Amniotic epithelial cell (primary cell): Measurements from ENCODE around the gene PANK4.

Source experiments
- DNase-seq: peaks from one replicate; pipeline ENCODE4 v3.0.0-alpha.2; 2010; ENCODE audit warnings: low read depth

Gene PANK4

DNA sequence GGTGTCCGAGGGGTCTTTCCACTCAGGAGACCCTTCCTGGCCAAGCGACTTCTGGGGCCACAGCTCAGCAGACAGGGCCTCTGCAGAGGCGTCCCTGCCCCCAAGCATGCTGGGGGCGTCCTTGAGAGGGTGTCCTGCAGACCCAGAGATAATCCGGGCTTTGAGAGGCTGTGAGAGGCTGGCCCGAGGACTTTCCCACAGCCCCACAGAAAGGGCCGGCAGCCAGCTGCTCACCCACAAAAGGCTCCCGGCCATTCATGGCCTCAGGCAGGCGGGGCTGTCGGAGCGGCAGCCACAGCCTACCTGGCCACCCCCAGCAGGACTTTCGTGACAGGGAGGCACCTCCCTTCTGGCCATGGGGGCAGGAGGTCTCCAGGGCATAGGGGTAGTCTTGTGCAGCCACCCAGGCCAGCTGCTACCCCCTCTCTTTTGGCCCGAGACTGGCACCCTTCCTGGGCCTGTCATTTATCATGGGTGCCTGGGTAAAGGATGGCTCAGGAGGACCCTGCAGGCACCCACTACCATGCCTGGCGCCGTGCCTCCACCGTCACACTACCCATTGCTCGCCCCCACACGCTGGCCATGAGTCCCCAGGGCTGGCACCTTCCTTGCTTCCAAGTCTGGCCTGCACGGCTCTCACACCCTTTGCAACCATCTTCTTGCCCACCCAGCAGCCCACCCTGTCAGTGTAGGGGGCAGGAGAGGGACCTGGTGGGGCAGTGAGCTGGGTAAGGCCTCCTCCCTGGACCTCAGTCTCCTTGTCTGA lies 18.7 kb upstream of the PANK4 start:
- no peak for DNase-seq

DNA sequence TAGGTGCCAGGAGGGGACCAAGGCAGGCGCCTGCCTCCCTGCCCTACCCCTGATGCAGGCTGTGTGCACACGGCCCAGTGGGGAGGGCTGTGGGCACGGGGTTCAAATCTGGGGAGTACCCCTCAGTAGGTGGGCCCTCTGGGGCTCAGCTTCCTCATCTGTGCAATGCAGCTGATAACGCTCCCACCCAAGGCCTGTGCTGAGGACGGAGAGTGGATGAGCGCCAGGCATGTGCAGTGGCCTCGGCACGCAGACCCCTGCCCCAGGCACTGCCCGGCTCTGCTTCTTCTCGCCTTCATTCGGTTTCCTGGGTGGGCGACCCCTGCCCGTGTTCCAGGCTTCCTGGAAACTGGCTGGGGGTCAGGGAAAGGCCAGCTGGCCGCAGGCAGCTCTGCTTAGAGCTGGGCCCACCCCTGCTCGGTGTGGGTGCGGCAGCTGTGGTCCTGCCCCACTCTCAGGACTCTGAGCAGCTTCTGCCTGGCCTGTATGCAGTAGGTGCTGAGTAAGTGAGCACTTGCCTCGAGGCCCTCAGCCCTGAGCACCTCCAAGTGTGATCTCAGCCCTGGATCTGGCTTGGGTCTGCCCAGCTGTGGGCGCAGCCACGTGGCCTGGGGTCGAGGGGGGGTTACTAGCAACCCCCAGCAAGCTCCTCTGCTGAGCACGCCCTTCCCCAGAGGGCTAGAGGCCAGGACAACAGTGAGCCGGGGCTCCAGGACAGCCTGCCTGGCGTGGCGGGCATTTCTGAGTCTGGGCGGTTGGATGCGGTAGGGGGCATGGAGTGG lies 17.9 kb upstream of the PANK4 start:
- DNase-seq = no peak

DNA sequence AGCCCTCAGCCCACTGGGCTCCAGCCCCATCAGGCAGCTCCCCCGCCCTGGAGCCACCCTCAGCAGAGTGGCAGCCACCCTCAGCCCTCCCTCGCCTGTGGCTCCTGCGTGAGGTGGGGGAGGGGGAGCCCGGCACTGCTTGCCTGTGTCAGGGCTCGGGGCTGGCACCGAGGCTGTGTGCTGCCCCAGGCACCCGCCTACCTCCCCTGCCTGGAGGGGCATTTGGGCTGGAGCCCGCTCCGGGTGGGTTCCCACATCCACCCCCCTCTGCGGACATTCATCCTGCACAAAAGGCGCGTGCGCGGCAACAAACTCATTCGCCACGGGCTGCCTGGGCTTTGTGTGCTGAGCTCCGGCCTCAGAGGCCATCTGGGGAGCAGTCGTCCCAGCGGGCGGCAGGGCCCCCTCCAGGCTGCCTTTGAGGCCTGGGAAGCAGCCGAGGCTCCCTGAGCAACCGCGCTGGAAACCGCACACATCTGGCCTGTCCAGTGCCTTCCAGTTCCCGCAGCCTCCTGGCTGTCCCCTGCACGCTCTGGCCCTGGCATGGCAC lies 17.2 kb upstream of the PANK4 start:
- no peak for DNase-seq

DNA sequence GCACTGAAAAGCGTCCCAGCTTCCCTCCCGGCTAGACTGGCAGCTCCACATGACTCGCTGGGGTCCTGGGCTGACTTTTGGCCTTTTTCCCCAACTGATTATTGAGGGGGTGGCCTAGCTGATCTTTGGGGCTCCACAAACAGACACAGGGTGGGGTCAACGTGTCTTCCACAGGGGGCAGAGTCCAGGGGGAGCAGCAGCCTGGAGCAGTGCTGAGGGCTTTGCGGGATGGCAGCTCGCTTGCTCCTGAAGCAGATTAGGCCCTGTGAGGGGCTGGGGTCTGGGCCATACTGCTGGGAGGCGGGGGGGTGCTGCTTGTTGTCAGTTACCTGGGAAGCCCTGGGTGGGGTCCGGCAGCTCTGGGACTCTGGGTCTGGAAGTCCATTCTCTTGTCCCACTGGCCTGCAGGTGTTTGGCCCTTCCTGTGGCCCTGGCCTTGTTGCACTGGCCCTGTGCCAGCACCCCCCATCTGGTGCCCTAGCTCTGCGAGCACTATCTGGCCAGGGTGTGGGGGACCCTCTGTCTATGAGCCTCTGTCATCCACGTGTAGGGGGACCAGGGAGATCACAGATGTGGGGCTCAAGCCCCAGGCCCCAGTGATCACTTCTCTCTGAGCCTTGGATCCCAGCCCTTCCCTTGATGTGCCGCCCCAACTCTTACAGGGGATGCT lies 16.0 kb upstream of the PANK4 start:
- DNase-seq = no peak

DNA sequence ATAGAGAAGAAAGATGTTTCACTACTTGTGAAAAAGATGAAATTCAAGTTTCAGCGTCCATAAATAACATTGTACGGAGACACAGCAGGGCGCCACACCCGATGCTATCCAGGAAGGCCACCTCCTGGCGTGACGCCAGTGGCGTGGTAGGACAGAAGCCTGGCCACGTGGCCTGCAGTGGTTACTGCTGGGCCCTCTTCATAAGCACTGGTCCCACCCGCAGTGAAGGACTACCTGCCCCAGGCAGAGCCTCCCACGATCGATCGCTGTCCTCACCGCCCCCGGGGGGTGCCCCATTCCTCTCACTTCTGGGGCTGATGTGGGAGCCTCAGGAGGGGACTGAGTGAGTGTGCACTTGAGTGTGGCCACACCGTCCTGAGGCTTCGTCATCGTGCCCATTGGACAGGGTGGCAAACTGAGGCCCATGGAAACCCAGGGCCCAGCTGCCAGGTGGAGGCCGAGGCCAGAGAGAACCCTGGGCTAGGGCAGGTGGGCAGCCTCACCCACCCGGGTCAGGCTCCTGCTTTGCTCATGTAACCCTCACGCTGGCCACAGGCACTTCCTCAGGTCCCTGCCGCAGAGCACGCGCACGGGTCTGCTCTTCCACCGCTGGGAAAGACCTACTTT lies 15.3 kb upstream of the PANK4 start:
- DNase-seq = no peak

DNA sequence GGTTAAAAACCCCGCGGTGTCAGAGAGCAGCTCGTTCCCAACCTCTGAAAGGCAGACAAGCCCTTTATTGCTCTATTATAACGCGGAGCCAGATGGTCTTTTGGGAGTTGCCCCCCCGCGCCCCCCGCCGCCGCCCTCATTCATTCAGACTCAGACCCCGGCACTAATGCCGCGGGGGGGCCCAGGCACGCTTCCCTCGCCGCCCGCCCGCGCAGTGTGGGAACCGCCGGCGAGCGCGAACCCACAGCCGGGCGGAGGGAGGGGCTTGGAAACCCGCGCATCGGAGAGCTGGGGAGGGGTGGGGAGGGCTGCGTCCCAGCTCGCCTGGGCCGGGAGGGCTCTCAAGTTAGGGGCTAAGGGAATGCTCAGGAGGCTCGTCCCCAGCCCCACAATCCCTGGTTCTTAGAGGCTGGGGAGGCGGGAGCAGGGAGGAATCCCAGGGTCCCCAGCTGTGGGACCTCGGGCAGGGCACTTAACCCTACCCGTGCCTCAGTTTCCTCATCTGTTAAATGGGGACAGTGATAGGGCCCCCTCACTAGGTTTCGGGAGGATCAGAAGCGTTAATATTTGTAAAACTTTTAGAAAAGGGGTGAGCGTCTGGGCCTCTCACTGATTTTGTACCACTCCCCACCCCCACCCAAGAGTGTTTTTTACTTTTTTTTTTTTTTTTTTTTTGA lies 14.6 kb upstream of the PANK4 start:
- no peak for DNase-seq

DNA sequence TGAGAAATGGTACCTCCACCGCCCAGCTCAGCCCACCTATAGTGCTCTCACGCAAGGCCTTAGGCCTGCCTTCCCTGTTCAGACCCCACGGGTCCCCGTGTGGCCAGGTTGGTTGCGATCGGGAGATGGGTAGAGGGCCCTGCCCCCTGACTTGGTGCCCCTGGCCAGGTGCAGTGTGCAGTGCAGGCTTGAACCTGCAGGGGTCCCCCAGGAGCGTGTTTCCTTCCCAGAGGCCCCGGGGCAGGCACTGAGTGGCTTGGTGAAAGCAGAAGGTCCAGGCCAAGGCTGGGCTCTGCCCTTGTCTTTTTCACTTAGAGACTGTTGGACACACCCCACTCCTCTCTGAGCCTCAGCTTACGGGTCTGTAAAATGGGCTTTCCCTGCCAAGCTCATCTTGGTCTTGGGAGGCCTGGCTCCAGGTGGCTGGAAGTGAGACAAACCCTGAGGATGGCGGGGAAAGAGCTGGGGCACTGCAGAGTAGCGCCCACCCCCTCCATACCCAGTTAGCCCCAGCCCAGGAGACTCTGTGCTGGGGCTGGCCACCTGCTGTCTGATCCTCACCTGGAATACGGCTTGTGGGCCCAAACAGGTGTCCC lies 13.0 kb upstream of the PANK4 start:
- DNase-seq = no peak

DNA sequence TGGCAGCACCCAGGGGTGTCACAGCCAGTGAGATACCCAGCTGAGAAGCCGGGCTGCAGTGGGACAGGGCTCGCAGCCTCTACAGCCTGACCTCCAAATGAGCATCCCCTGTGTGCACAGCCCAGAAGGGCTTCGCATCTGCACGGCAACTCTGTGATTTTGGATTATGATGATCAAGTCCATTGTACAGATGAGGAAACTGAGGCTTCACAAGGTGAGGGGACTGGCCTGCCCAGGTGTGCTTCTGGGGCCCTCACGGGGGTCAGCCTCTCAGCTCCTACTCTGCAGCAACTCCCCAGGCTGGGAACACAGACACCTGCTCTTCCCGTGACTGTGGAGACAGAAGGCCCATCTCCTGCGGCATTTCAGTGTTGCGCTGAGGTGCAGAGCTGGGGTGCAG lies 12.5 kb upstream of the PANK4 start:
- DNase-seq = no peak

DNA sequence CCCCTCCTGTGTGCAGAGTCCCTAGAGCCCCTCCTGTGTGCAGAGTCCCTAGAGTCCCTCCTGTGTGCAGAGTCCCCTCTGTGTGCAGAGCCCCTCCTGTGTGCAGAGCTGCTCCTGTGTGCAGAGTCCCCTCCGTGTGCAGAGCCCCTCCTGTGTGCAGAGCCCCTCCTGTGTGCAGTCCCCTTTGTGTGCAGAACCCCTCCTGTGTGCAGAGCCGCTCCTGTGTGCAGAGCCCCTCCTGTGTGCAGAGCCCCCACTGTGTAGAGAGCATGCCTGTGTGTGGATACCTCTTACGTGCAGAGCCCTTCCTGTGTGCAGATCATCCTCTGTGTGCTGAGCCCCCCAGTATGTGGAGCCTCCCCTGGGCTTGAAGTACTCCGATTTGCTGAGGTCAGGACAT lies 12.0 kb upstream of the PANK4 start:
- DNase-seq = no peak

DNA sequence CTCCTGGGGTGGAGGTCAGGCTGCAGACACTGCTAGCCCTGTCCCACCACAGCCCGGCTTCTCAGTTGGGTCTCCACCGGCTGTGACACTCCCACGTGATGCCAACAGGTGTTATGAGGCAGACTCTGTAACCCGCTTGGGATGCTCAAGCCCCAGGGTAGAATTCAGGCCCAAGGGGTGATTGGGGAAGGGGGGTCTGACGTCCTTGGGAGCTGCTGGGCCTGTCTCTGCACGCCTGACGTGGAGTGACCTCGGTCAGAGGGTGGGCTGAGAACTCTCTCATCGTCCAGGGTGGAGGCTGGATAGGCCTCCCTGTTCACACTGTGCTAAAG lies 11.4 kb upstream of the PANK4 start:
- DNase-seq = no peak

DNA sequence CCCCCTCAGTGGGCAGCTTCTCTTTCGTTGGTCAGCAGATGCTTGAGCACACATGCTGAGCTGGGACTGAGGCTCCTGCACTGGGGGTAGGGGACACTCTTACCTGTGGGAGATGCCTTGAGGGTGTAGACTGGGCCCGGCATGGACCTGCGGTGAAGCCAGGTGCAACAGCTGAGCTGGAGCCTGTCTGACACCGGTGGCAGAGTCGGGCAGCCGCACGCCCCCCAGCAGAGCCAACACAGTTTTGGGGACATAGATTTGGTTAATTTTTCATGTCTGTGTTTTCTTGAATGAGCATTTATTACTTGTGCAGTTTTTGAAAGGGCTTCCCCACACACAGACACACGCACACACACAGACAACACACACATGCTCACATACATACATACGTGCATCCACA lies 9.6 kb upstream of the PANK4 start:
- no peak for DNase-seq

DNA sequence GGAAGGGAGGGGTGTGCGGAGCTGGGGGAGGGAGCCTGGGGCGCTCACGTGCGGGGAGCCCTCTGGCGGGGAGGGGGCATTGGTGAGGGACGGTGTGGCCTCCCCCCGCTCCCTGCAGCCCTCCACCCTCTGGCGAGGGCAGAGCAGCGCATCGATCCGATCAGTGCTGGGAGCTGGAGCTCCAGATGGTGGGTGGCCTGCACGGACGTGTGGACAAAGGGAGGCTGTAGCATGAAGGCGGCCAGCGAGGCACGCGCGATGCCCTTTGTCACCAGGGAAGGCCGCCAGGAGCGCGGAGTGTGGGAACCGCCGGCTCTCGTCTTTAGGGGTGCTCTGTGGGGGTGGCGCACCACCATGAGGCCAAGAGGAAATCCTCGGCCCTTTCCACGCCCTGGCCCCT lies 9.1 kb upstream of the PANK4 start:
- no peak for DNase-seq

DNA sequence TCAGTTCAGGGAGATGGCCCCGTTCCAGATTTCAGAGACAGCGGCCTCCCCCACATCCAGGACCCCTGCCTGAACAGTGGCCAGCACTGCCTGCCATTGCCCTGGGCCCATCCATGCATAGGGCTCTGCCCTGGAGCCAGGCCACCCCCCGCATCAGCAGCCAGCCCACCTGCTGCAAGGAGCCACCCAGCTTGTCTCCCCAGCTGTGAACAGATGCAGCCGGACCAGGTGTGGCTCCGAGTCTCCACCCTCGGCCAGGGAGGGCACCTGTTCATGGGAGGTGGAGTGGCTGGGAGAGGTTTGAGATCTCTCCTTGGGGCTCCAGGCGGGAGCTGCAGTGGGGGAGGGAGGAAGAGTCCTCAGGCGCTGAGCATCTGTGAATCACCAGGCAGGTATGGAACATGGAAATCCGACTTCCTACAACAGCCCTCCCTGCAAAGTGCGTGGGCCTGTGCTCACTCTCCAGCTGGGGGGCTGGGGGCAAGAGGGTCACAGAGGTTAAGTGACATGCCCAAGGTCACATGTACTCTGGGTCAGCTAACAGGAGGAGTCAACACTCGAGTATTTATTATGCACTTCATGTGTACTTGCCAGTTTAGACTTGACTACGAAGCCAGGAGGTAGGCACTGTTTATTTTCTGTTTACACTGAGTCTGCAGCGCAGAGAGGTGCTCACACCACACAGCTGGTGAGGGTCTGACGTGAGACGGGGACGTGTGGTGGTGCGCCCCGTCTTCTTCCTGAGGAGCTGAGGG lies 8.5 kb upstream of the PANK4 start:
- peak; percentile 83 for DNase-seq

DNA sequence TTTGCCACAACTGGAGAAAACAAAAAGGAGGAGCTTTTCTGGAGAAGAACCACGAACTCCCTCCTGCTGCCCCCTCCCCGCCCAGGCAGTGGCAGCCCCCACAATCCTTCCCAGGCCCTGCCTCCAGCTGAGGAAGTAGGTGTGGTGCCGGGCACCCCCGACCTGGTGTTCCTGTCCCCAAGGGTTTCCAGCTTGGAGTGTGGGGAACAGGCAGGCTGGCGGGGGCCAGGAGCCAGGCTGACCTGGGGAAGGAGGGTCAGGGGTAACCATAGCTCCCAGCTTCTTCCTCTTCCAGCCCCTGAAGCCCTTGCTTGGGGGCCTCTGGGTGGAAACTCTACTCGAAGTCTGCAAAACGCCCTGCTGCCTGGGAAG lies 7.9 kb upstream of the PANK4 start:
- DNase-seq = no peak

DNA sequence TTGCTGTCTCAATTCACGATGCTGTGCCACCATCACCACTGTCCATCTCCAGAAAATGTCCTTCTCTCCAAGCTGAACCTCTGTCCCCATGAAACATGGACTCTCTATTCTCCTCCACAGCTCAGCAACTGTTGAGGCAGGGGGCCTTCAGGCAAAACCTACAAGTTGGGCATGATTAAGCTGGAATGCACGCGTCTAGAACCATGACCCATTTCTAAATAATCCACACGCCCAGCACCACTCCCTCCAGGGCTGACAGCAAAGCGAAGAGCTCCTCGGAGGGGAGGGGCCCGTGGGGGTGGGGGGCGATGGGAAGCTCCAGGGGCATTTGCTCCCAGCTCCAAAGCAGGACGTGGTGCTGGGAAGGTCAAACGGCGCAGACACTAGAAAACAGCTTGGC lies 7.0 kb upstream of the PANK4 start:
- DNase-seq = peak; percentile 58

DNA sequence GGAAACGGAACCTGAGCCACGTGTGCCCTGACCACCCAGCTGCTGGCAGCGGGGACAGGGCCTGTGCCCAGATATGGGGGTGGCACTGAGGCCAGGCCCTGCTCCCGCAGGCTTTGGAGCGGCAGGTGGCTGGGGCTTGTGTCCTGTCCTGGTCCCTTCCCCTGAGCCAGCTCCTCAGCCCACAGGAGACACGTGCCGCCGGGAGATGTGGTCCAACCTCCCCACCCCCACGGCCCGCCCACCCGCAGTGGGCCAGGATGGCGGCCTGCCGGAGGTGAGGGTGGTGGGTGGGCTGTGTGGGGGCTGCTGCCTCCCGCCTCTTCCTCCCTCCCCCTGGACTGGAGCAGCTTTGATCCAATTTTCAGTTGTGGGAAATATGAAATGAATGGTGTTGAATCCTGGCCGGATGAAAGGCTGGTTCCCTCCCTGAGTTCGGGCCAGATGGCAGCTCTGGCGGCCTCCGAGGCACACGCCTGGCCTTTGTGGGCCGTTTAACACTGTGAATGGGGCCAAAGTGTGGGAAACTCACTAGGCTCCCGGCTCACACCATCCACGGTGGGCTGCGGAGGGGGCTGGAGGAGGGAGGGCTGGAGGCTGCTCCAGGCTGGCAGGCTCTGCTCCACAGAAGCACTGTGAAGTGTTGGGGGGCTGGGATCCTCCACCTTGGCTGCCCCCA lies 6.2 kb upstream of the PANK4 start:
- DNase-seq = no peak

DNA sequence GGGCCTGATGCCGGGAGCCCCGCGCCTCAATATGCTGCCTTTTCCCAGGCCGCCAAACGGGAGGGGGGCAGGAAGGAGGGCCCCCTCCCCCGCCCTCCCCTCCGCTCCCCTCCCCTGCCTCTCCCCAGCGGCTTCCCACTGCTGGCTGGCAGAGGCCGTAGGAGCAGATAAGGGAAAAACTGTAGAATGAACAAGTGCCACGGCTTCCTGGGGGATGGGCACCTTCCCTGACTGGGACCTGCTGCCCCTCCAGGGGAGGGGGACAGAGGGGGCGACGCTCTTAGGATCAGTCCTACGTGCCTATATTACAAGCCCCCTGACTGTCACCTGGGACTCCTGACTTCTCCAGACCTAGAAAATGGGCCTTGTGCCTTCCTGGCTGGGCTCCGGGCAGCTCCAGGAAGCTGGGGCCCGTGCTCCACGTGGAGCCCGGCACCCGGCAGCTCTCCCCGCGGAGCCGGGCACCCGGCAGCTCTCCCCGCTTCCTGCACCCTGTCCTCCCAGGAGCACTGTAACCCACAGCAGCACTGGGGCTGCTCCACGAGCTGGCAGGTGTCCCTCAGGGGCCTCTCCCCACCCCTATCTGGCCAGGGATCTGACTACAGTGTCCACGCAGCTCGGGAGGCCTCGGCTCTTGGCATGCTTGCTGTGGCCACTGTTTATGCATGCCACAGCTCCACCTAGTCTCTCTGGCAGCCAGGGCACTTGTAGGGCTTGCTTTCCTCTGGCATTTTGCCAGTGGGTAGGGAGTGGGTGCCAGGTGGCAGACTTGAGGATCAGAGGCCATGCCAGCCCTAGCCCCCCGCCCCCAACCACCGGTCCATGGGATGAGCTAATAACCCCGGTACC lies 4.3 kb upstream of the PANK4 start:
- DNase-seq = no peak

DNA sequence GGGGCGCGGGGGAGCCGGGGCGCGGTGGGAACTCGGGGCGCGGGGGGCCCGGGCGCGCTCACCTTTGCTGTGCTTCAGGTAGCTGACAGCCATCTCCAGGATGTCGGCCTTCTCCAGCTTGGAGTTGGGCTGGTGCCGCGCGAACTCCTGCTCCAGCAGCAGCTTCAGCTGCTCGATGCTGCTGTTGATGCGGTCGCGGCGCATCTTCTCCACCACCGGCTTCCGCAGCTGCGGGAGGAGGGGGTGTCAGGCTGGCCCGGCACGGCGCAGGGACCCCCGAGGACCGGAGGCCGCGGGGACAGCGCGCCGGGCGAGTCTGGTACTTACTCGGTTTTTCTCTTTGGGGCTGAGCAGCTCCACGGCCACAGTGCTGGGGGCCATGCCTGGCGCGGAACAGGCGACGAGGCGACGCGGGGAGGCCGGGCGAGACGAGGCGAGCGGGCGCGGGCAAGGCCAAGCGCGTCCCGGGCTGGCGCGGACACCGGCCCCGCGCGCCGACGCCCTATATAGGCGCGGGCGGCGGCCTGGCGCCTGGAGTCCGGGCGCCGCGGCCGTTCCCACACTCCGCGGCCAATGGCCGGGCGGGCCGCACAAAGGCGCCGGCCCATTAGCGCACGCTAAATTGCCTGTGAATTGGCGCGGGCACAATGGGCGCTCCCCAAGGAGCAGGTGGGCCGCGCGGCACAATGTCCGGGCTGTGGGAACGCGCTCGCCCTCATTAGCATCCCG lies 3.6 kb upstream of the PANK4 start, which contains the start of gene HES5:
Gene HES5 (minus strand): TSS at position 480 of the 729 bp plus-strand sequence. CDS start 99 bp downstream, at position 381.
- DNase-seq = no peak
